Activated CD8-positive, alpha-beta memory T cell treated with anti-CD3 and anti-CD28 coated beads for 1 hour (primary cell): ENCODE data around the gene IL1A.

Experiments
- DNase-seq, 2 donors: peaks; one replicate each; pipeline ENCODE4 v3.0.0-alpha.2; 2020; ENCODE audit warnings: low read depth in 1 of 2; ENCODE audit errors: extremely low read depth in 1 of 2

Gene IL1A

DNA sequence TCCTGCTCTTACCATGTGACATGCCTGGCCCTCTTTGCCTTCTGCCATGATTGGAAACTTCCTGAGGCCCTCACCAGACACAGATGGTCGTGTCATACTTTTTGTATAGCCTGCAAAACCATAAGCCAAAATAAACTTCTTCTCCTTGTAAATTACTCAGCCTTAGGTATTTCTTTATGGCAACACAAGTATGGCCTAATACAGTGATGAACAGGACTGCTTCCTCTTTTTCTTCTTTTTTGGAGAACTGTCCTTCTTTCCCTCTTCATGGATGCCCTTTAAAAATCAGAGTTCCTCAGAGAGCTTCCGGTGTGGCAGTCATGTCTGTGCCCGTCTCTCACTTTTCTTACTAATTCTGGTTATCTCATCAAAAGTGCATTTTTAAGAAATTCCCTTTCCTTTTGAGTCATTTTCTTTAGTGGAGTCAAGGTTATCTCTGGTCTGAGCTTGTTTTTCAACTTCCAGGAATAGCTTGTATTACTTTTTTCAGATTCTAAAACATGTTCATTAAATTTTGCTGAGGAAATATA lies 9.2 kb upstream of the IL1A start:
- no peak for DNase-seq

DNA sequence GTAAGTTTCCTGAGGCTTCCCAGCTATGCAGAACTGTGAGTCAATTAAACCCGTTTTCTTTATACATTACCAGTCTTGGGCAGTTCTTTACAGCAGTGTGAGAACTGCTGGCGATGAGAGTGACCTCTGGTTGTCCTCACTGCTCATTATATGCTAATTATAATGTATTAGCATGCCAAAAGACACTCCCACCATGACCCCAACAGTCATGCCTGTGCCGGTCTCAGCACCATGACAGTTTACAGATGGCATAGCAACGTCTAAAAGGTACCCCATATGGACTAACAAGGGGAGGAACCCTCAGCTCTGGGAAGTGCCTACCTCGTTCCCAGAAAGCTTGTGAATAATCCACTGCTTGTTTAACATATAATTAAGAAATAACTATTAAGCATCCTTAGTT lies 8.1 kb upstream of the IL1A start:
- DNase-seq, result no peak

DNA sequence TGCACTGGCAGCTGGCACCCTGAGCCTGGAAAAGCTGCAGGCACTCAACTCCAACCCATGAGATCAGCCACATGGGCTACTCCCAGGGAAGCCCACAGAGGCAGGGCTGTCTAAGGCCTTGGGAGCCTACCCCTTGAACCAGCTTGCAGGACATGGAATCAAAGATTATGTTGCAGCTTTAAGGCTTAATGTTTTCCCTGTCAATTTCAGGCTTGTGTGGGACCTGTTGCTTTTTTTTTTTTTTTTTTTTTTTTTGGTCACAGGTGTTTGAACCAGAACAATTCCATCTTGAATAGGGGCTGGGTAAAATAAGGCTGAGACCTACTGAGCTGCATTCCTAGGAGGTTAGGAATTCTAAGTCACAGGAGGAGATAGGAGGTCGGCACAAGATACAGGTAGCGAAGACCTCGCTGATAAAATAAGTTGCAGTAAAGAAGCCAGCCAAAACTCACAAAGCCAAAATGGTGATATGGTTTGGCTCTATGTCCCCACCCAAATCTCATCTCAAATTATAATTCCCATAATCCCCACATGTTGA lies 7.5 kb upstream of the IL1A start:
- no peak for DNase-seq

DNA sequence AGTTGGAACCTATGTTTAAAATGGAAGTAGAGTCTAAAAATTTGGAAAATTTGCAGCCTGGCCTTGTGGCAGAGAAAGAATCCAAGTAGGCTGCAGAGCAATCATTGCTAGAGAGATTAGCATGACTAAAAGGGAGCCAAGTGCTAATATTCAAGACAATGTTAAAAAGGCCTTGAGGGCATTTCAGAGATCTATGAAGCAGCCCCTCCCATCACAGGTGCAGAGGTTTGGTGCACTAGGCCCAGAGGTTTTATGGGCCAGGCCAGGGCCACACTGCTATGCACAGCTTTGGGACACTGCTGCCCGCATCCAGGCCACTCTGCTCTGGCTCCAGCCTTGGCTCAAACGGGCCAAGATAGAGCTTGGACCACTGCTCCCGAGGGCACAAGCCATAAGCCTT lies 6.7 kb upstream of the IL1A start:
- no peak for DNase-seq

DNA sequence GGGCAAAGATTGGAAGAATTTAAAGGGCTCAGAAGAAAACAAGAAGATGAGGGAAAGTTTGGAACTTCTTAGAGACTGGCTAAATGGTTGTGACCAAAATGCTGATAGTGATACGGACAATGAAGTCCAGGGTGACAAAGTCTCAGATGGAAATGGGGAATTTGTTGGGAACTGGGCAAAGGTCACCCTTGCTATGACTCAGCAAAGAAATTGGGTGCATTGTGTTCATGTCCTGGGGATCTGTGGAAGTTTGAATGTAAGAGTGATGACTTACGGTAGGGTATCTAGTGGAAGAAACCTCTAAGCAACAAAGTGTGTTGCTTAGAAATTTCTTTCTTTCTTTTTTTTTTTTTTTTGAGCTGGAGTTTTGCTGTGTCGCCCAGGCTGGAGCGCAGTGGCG lies 6.0 kb upstream of the IL1A start:
- no peak for DNase-seq

DNA sequence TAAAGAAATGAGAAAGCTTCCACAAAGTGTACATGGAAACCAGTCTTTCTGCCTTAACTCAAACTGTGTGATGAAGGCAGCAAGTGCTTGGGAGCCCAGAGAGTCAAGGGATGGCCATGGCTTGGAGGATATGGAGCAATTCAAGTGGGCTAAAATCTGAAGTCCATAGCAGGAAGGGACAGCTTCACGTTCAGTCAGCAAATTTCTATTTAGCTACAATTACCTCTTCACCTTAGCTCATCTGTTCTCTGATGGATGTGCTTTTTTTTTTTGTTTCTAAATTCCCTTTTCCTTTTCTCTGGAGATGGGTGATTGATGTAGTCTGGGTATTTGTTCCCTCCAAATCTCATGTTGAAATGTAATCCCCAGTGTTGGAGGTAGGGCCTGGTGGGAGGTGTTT lies 4.9 kb upstream of the IL1A start:
- no peak for DNase-seq

DNA sequence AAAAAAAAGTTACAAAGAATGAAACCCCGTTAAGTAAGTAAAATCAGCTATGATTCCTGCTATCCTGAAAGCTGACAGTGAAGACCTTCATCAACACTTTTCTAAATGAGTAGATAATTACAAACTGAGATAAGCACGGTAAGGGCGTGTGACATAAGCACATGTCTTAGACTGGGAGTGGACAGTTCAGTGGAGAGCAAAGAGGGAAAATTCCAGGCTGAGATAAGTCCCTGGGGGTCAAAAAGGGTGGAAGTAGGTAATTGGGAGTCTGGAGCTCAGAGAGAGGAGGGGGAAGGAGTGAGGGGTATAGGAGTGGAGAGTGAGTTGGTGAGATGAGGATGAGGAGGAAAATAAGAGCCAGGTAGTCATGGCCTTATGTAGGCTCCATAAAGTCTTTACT lies 4.4 kb upstream of the IL1A start:
- no peak for DNase-seq

DNA sequence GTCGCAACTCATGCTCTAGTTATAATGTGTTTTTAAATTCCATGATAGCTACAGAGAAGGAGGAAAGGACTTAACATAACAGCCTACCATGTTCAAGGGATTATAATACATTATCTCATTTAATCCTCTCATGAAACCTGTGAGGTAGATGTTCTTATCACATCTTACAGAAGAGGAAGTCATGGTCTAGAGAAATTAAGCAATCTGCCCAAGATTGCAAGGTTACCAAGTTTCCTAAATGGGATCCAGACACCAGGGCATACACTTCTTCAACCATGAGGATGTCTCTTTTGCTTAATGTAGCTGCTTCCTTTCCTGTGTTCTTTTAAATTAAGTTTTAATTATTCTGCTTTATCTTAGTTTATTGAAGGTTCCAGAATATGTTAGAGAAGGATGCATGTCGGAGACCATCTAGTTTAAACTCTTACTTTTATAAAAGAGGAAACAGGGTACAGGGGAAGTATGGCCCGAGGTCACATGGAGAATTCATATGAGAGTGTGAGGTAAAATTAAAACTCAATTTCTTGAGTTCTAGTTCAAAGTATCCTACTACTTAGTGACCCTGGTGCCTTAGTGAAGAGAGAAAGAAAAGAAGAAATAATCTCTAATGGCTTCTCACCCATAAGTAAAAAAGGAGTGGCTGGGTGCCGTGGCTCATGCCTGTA lies 3.6 kb upstream of the IL1A start:
- DNase-seq, result no peak

DNA sequence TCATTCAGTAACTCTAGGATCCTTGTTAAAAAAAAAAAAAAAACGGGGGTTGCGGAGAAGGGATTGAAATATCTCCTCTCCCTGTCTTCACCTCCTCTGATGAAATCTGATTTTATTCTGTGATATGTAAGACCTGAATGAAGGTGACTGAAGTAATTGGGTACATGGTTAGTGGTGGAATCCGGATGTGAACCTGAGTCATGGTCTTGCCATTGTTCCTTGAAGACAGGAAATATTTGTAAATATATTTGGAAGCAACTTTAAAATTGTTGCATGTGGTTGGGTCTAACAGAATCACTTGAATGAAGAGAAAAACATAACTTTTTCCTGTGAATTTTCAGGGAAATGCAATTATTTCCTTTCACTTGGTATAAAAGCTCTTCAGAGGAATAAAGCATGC lies 3.0 kb upstream of the IL1A start:
- no peak for DNase-seq

DNA sequence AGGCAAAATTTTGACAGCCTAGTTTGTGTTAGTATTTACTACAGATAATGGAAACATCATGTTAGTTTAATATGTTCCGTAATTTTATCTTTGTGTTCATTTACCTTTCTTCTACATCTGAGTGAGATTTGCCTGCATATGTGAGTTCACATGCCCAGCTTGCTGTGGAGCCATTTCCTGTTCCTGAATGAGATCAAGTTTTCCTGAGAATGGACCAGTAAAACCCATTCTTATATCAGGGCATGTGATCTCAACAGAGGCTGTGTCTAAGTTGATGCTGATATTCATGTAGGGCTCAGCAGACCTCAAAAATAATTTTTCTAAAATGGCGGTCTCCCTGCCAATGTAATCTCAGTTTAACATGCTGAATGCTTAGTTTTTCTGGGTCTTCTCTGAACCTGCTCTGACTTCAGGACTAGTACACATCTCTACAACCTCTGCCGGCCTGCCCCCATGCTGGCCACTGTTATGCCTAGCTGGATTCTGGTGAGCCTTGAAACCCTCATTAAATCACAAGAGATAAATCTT lies 1.0 kb downstream of the IL1A start:
- DNase-seq, result no peak

DNA sequence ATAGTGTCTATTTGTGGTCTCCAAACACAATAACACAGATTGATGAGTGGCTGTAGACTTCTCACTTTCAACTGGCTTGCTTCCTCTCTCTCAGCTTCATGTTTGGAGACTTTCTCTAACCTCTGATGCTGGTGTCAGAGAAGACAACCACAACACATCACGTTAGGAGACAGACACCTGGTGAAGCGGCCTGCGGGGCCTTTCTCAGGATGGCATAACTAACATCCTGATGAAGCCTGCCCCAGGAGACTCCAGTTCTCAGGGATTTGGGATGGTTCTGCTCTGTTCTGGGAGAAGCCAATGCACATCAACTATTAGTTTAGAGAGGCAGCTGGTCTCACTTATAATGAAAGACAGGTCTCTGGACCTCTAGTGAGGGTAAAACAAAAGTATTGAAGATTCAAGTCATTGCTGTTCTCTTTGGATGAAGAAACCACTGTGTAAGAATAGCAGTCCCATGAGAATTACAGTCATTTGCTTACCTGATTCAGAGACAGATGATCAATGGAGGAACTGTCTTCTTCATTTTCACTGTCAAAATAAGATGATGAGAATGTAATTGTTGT lies 2.0 kb downstream of the IL1A start:
- no peak for DNase-seq

DNA sequence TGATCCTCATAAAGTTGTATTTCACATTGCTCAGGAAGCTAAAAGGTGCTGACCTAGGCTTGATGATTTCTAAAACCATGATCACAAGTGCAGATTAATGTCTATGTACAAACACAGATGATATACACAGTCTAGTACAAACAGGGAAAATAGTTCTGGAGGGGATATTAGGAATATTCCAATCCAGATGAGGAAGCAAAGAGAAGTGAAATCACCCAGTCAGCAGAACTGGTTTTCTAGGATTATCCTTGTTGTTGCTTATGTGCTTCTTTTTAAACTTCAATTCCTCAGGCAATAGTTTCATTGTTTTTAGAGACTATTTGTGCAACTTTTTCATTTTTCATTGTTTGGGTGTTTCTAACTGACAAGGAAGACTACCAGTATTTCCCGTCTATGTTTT lies 4.7 kb downstream of the IL1A start:
- DNase-seq, result no peak

DNA sequence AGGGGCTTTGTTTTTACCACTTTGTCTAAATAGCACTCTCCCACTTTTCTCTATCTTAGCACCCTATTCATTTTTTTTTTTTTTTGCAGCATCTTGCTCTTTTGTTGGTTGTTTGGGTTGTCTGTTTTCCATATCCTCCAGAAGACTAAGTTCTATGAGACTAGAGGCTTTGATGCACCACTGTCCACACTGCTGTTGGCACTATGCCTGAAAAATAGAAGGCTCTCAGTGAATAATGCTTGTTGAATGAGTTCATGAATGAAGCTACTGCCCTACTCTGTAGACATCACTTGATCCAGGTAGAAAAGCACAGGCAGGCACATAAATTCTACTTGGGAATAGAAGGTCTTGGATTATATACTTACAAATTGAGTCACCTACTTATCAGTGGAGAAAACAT lies 7.3 kb downstream of the IL1A start:
- no peak for DNase-seq

DNA sequence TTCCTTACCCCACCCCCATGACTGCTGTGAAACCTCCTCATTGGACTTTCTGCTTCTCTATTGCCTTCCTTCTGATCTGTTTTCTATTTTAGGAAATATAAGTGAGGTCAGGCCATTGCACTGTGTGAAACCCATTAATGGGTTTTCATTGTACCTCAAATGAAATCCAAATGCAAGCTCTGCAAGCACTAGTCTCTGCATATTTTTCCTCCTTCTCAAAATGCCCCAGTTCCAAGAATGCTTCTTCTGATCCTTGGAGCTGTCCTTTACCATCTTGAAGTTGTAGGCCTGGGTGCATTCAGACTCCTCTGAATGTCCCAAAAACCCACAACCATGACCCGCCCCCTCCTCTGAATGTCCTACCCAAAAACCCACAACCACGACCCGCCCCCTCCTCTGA lies 8.2 kb downstream of the IL1A start:
- no peak for DNase-seq

DNA sequence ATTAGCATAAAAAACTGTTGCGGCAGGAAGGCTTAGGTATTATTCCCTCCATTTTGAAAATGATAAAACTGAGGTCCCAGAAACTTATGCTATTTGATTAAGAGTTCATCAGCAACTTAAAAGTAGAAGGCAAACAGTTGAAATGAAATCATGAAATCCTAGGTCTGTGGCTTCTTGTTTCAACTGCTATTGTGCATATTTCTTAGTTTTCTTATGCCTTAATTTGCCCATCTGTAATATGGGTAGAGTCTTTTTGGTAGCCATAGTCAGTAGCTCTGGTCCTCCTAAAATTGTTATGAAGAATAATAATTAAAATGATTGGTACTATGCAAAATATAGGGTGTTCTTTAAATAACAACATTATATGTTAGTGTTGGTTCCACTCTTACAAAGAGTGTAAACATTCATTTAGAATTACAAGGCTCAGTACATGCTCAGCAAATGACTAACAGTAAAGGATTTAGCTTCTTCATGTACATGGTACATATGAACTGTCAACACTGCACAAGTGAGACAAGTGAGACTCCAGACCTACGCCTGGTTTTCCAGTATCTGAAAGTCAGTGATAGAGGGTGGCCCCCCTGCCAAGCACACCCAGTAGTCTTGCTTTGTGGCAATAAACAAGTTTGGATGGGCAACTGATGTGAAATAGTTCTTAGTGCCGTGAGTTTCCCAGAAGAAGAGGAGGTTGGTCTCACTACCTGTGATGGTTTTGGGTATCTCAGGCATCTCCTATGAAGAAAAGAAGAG lies 9.6 kb downstream of the IL1A start:
- no peak for DNase-seq

DNA sequence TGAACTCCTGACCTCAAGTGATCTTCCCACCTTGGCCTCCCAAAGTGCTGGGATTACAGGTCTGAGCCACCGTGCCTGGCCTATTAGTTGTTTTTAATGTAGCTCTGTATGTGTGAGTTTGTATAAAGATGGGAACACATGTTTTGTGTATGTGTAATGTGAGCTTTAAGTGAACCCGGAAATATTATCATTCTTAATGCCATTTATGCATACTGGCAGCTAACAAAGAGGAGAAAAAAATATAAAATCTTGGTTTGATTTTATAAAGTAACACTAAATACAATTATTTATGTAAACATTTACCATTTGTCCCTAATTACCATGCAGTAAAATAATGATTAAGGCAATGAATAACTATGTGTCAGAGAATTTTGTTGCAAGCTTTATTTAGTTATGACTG lies 10.7 kb downstream of the IL1A start:
- DNase-seq, result no peak

DNA sequence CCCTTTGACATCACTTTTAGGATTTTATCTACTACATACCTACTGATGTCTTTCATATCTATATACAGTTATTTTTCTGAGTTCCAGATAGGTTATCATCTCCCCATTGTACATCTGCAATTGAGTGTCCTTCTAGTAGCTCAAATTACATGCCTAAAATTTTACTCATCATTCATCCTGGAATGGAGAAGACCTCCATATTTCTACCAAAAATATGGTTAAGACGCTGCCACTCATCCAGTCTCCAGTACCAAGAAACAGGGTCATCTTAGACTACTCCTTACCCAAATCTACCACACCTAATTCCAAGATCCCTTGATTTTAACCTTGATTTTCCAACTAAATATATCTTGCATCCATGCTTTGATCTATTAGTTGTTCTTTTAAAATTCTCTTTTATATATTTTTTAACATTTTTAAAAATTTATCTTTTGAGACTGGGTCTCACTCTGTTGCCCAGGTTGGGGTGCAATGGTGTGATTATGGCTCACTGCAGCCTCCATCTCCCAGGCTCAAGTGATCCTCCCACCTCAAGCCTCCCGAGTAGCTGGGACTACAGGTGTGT lies 11.3 kb downstream of the IL1A start:
- no peak for DNase-seq

DNA sequence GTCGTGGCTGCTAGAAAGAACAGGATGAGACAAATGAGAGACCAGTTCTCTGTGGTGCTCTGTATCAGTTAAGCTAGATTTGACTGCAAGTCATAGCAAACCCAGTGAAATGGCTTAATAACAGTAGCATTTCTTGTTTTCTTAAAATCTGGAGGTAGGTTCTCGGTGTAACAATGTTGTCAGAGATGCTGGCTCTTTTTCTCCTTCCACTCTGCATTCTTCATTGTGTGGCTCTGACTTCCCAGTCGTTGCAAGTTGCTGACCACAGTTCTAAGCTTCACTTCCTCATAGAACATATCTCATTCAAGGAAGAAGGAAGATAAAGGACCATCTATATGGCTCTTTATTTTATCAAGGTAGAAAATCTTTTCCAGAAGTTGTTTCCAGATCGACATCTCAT lies 12.0 kb downstream of the IL1A start:
- DNase-seq, result no peak

DNA sequence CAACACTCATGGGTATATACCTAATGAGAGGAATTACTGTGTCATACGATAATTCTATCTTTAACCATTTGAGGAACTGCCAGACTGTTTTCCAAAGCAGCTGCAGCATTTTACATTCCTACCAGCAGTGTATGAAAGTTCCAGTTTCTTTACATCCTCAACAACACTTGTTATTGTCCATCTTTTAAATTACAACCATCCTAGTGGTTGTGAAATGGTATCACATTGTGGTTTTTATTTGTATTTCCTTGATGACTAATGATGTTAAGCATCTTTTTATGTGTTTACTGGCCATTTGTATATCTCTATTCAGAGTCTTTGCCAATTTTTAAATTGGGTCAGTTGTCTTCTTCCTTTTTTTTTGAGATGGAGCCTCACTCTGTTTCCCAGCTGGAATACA lies 15.9 kb downstream of the IL1A start:
- DNase-seq, result no peak

DNA sequence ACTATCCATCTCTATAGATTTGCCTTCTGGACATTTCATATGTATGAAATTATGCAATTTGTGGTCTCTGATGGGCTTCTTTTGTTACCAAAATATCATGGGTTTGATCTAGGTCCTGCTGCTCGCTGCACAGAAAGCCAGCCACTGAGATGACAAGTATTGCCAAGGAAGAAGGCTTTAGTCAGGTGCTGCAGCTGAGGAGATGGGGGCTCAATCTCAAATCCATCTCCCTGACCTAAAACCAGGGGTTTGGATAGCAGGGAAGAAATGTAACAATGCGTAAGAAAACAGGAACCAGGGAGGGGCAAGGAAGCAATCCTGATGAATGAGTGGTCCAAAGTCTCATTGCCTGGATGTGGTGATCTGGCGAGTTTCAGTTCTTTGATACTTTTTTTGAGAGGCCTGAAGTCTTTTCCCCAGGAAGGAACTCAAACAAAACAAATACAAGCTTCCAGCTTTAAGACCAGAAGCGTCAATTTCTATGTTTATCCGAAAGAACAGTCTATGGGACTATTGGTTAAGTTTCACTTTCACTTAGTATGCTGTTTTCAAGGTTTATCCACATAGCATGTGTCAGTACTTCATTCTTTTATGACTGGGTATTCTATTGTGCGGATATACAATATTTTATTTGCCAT lies 16.5 kb downstream of the IL1A start:
- DNase-seq, result no peak

DNA sequence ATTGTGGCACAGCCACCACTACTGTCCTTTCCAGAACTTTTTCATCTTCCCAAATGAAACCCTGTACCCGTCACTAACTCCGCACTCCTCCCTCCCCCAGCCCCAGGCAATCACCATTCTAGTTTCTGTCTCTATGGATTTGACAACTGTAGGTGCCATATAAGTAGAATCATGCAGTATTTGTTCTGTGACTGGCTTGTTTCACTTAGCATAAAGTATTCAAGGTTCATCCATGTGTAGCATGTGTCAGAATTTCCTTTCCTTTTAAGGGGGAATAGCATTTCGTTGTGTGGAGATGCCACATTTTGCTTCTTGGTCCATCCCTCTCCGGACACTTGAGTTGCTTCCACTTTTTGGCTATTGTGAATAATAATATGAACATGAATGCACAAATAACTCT lies 19.0 kb downstream of the IL1A start:
- no peak for DNase-seq
